HL-60 (cell line): ENCODE results near the gene NUDT14.

ENCODE experiments used
- DNase-seq, 2 experiments: peaks; one replicate each; pipeline ENCODE4 v3.0.0-alpha.2; 2010 to 2020; ENCODE audit warnings: low read depth in 1 of 2, low spot score in 1 of 2
- H3K27ac ChIP-seq: fragments of 250-450 bp; sonication (Bioruptor Pico); replicated peaks from 2 replicates; pipeline ENCODE4 v1.5.1; 2020; ENCODE audit warnings: mild to moderate bottlenecking, moderate library complexity
- H3K27me3 ChIP-seq: fragments of 250-450 bp; sonication (Bioruptor Pico); 2 replicates; pipeline ENCODE4 v1.5.1; 2021; ENCODE audit warnings: mild to moderate bottlenecking, moderate library complexity; ENCODE audit not compliant: insufficient read depth, poor library complexity, severe bottlenecking
- H3K4me3 ChIP-seq: replicated peaks from 2 replicates; pipeline ENCODE4 v1.5.1; 2011; ENCODE audit warnings: mild to moderate bottlenecking, control low read depth, low read length; ENCODE audit not compliant: insufficient read depth
- CTCF ChIP-seq: IDR thresholded peaks from one replicate; pipeline ENCODE4 v1.5.1; 2011; ENCODE audit warnings: low read length, control low read depth, inconsistent platforms; ENCODE audit not compliant: insufficient read depth
- GABPA ChIP-seq: IDR thresholded peaks from 2 replicates; pipeline ENCODE4 v1.6.1; 2012; ENCODE audit warnings: low read depth
- POLR2AphosphoS5 ChIP-seq: IDR thresholded peaks from 2 replicates; pipeline ENCODE4 v1.6.1; 2012; ENCODE audit warnings: low read depth
- REST ChIP-seq: IDR thresholded peaks from 2 replicates; pipeline ENCODE4 v1.6.1; 2012; ENCODE audit warnings: low read depth; ENCODE audit not compliant: insufficient replicate concordance
- SPI1 ChIP-seq: IDR thresholded peaks from 2 replicates; pipeline ENCODE4 v1.6.1; 2012; ENCODE audit warnings: low read depth, mild to moderate bottlenecking, borderline replicate concordance

Gene NUDT14

GRCh38 chr14:105216490-105217247 lies 35.6 kb upstream of the NUDT14 start:
- no peak for DNase-seq
- Histone ChIP-seq H3K27me3 (no peaks in the 10 kb centered on the region), H3K27ac (no peak overlapping the region), H3K4me3 (no peak overlapping the region)
- no peak for TF ChIP-seq GABPA
- no peak for TF ChIP-seq CTCF
- no peak for TF ChIP-seq SPI1
- TF ChIP-seq POLR2AphosphoS5, result no peak

- no peak overlapping the region for H3K4me3 ChIP-seq
- TF ChIP-seq POLR2AphosphoS5 (no peak), GABPA (no peak), SPI1 (no peak), REST (no peak), CTCF (no peak)
- H3K27me3 ChIP-seq, result no peaks in the 10 kb centered on the region
- no peak for DNase-seq
- H3K27ac ChIP-seq, result no peak overlapping the region
These were observed 34.5 kb upstream of the NUDT14 start for GRCh38 chr14:105215602-105216001.

- H3K4me3 ChIP-seq, result no peak overlapping the region
- no peak for DNase-seq
- TF ChIP-seq GABPA (no peak), POLR2AphosphoS5 (no peak), CTCF (no peak), SPI1 (no peak), REST (no peak)
- H3K27ac ChIP-seq, result no peak overlapping the region
- no peaks in the 10 kb centered on the region for H3K27me3 ChIP-seq
These were observed 33.3 kb upstream of the NUDT14 start for GRCh38 chr14:105214324-105214915.
